Stimulated activated CD8-positive, alpha-beta memory T cell treated with anti-CD3 and anti-CD28 coated beads, Interleukin-4, amount 100 ng/mL, for 24 hours (primary cell): ENCODE data around the gene SMYD3.

Experiments used
- DNase-seq: peaks from one replicate; pipeline ENCODE4 v3.0.0-alpha.2; 2020; ENCODE audit warnings: low read depth

Gene SMYD3

GRCh38 chr1:246271516-246271915 lies 235.6 kb downstream of the SMYD3 start:
- no peak for DNase-seq

GRCh38 chr1:246270236-246270635 lies 236.8 kb downstream of the SMYD3 start:
- no peak for DNase-seq

- DNase-seq = no peak
Observed at GRCh38 chr1:246269466-246269865, 237.6 kb downstream of the SMYD3 start.

- DNase-seq = no peak
Observed at GRCh38 chr1:246267896-246268295, 239.2 kb downstream of the SMYD3 start.

GRCh38 chr1:246267426-246267825 lies 239.7 kb downstream of the SMYD3 start:
- no peak for DNase-seq

- DNase-seq = no peak
Observed at GRCh38 chr1:246265481-246265880, 241.6 kb downstream of the SMYD3 start.

- no peak for DNase-seq
Observed at GRCh38 chr1:246262281-246262680, 244.8 kb downstream of the SMYD3 start.

- no peak for DNase-seq
Observed at GRCh38 chr1:246261639-246262038, 245.4 kb downstream of the SMYD3 start.

GRCh38 chr1:246258250-246258649 lies 248.8 kb downstream of the SMYD3 start:
- DNase-seq = no peak

- no peak for DNase-seq
Observed at GRCh38 chr1:246255773-246256172, 251.3 kb downstream of the SMYD3 start.

- no peak for DNase-seq
Observed at GRCh38 chr1:246254854-246255253, 252.2 kb downstream of the SMYD3 start.

- no peak for DNase-seq
Observed at GRCh38 chr1:246246430-246246829, 260.6 kb downstream of the SMYD3 start.

- no peak for DNase-seq
Observed at GRCh38 chr1:246245541-246245940, 261.5 kb downstream of the SMYD3 start.

GRCh38 chr1:246232126-246232525 lies 275.0 kb downstream of the SMYD3 start:
- DNase-seq = no peak

GRCh38 chr1:246226041-246226440 lies 281.0 kb downstream of the SMYD3 start:
- no peak for DNase-seq

- no peak for DNase-seq
Observed at GRCh38 chr1:246221485-246222255, 285.4 kb downstream of the SMYD3 start.

- no peak for DNase-seq
Observed at GRCh38 chr1:246220495-246221065, 286.5 kb downstream of the SMYD3 start.

GRCh38 chr1:246219508-246220030 lies 287.5 kb downstream of the SMYD3 start:
- no peak for DNase-seq

GRCh38 chr1:246218686-246219085 lies 288.4 kb downstream of the SMYD3 start:
- DNase-seq = no peak

GRCh38 chr1:246216906-246217305 lies 290.2 kb downstream of the SMYD3 start:
- no peak for DNase-seq

GRCh38 chr1:246215510-246215903 lies 291.6 kb downstream of the SMYD3 start:
- no peak for DNase-seq

- DNase-seq = no peak
Observed at GRCh38 chr1:246214708-246215509, 292.2 kb downstream of the SMYD3 start.

GRCh38 chr1:246213947-246214346 lies 293.1 kb downstream of the SMYD3 start:
- DNase-seq = no peak
